Neural progenitor cell (in vitro differentiated cells): ENCODE results near the gene TMEM106C. TPM values are rescaled to one million over a fixed set of nuclear protein-coding genes. Genes with fewer than 3 reads are reported as not detected.

Source experiments
- DNase-seq: peaks from one replicate; pipeline ENCODE4 v3.0.0-alpha.2; 2016; ENCODE audit warnings: low spot score
- H2AFZ ChIP-seq: fragments of 200-600 bp; sonication (generic); replicated peaks from 2 replicates; pipeline ENCODE4 v1.6.1; 2016; ENCODE audit warnings: antibody characterized with exemption
- H3F3A ChIP-seq: fragments of 200-600 bp; sonication (generic); 2 replicates; pipeline ENCODE4 v1.6.1; 2016; ENCODE audit warnings: antibody characterized with exemption, low read depth
- H3K27ac ChIP-seq: fragments of 200-600 bp; sonication (generic); 2 replicates; pipeline ENCODE4 v1.5.1; 2016; ENCODE audit warnings: mild to moderate bottlenecking
- H3K27me3 ChIP-seq: fragments of 200-600 bp; sonication (generic); 2 replicates; pipeline ENCODE4 v1.6.1; 2016; ENCODE audit warnings: mild to moderate bottlenecking, moderate library complexity
- H3K36me3 ChIP-seq: fragments of 200-600 bp; sonication (generic); 2 replicates; pipeline ENCODE4 v1.5.1; 2016
- H3K4me1 ChIP-seq: fragments of 200-600 bp; sonication (generic); 2 replicates; pipeline ENCODE4 v1.6.1; 2016; ENCODE audit warnings: mixed run types
- H3K4me2 ChIP-seq: fragments of 200-600 bp; sonication (generic); 2 replicates; pipeline ENCODE4 v1.6.1; 2016
- H3K4me3 ChIP-seq: fragments of 200-600 bp; sonication (generic); 2 replicates; pipeline ENCODE4 v1.5.1; 2016
- H3K79me2 ChIP-seq: fragments of 200-600 bp; sonication (generic); 2 replicates; pipeline ENCODE4 v1.6.1; 2016; ENCODE audit warnings: low read depth
- H3K9ac ChIP-seq: fragments of 200-600 bp; sonication (generic); 2 replicates; pipeline ENCODE4 v1.6.1; 2016
- H3K9me3 ChIP-seq: fragments of 200-600 bp; sonication (generic); 2 replicates; pipeline ENCODE4 v1.5.1; 2016; ENCODE audit warnings: low read depth
- H4K20me1 ChIP-seq: fragments of 200-600 bp; sonication (generic); 2 replicates; pipeline ENCODE4 v1.6.1; 2016; ENCODE audit warnings: low read depth
- H3K27ac Mint-ChIP-seq: 3 replicates; pipeline ENCODE4 v1.8.0; 2021; ENCODE audit warnings: mixed read lengths
- H3K27me3 Mint-ChIP-seq: 2 replicates; pipeline ENCODE4 v1.8.0; 2022; ENCODE audit warnings: low read depth, mild to moderate bottlenecking, inconsistent platforms, moderate library complexity, mixed read lengths; ENCODE audit not compliant: insufficient read depth
- H3K36me3 Mint-ChIP-seq: 3 replicates; pipeline ENCODE4 v1.8.0; 2021; ENCODE audit warnings: mixed read lengths
- H3K4me1 Mint-ChIP-seq: 3 replicates; pipeline ENCODE4 v1.8.0; 2021; ENCODE audit warnings: mixed read lengths
- H3K4me3 Mint-ChIP-seq: 3 replicates; pipeline ENCODE4 v1.8.0; 2021; ENCODE audit warnings: mild to moderate bottlenecking, moderate library complexity, mixed read lengths
- H3K9me3 Mint-ChIP-seq: 3 replicates; pipeline ENCODE4 v1.8.0; 2020; ENCODE audit warnings: mixed read lengths
- CTCF ChIP-seq: fragments of 200-600 bp; sonication (generic); IDR thresholded peaks from 2 replicates; pipeline ENCODE4 v1.5.1; 2017; ENCODE audit warnings: antibody characterized with exemption, mild to moderate bottlenecking
- EZH2 ChIP-seq: fragments of 200-600 bp; sonication (generic); IDR thresholded peaks from 2 replicates; pipeline ENCODE4 v1.6.1; 2017; ENCODE audit warnings: antibody characterized with exemption, mild to moderate bottlenecking, moderate library complexity
- EZH2phosphoT487 ChIP-seq: fragments of 200-600 bp; sonication (generic); IDR thresholded peaks from 2 replicates; pipeline ENCODE4 v1.6.1; 2017; ENCODE audit warnings: antibody characterized with exemption
- total RNA-seq: library from RNA; depleted of rRNA; stranded (reverse); fragments of >200 nt; gene quantifications from 2 replicates; pipeline ENCODE4 v1.2.3, GENCODE V29; 2015; ENCODE audit warnings: low replicate concordance

Gene TMEM106C
- total RNA-seq, 1 donor from 2014 or later, result 87.5 TPM

- H4K20me1 ChIP-seq, result no peaks in the 10 kb centered on the region
- Mint-ChIP-seq H3K4me1 (no peaks in the 10 kb centered on the region), H3K27me3 (peaks cover 3% of the 10 kb centered on the region), H3K4me3 (no peak overlapping the region), H3K27ac (no peak overlapping the region), H3K9me3 (no peaks in the 10 kb centered on the region), H3K36me3 (peaks cover 33% of the 10 kb centered on the region)
- H2AFZ ChIP-seq, result no peak overlapping the region
- no peaks in the 10 kb centered on the region for H3K27me3 ChIP-seq
- H3K79me2 ChIP-seq, result no peaks in the 10 kb centered on the region
- H3K4me2 ChIP-seq, result no peak overlapping the region
- H3F3A ChIP-seq, result no peaks in the 10 kb centered on the region
- no peak overlapping the region for H3K9ac ChIP-seq
- TF ChIP-seq EZH2phosphoT487 (no peak), EZH2 (no peak), CTCF (no peak)
- H3K4me1 ChIP-seq, result no peaks in the 10 kb centered on the region
- H3K27ac ChIP-seq, result no peak overlapping the region
- no peak overlapping the region for H3K4me3 ChIP-seq
- no peaks in the 10 kb centered on the region for H3K36me3 ChIP-seq
- no peak for DNase-seq
- no peaks in the 10 kb centered on the region for H3K9me3 ChIP-seq
Observed at GRCh38 chr12:47977772-47978597, 14.6 kb downstream of the TMEM106C start.

- no peaks in the 10 kb centered on the region for H3K9me3 Mint-ChIP-seq
- H3K9me3 ChIP-seq, result no peaks in the 10 kb centered on the region
- peaks cover 32% of the 10 kb centered on the region for H3K36me3 Mint-ChIP-seq
- H3K4me3 ChIP-seq, result no peak overlapping the region
- H3K27me3 Mint-ChIP-seq, result peaks cover 3% of the 10 kb centered on the region
- no peak overlapping the region for H3K4me2 ChIP-seq
- no peak overlapping the region for H3K9ac ChIP-seq
- H3K4me1 ChIP-seq, result no peaks in the 10 kb centered on the region
- no peaks in the 10 kb centered on the region for H4K20me1 ChIP-seq
- no peaks in the 10 kb centered on the region for H3F3A ChIP-seq
- no peaks in the 10 kb centered on the region for H3K79me2 ChIP-seq
- DNase-seq, result no peak
- H3K27ac ChIP-seq, result no peak overlapping the region
- no peaks in the 10 kb centered on the region for H3K4me1 Mint-ChIP-seq
- H3K27ac Mint-ChIP-seq, result no peak overlapping the region
- no peak overlapping the region for H2AFZ ChIP-seq
- TF ChIP-seq EZH2phosphoT487, result no peak
- no peak for TF ChIP-seq EZH2
- no peak for TF ChIP-seq CTCF
- H3K27me3 ChIP-seq, result no peaks in the 10 kb centered on the region
- H3K36me3 ChIP-seq, result no peaks in the 10 kb centered on the region
- H3K4me3 Mint-ChIP-seq, result no peak overlapping the region
Observed at GRCh38 chr12:47978598-47978873, 15.1 kb downstream of the TMEM106C start.

GRCh38 chr12:47979166-47979565 is 15.8 kb downstream of the TMEM106C start:
- no peak for TF ChIP-seq EZH2
- TF ChIP-seq CTCF, result no peak
- no peak for TF ChIP-seq EZH2phosphoT487
- no peaks in the 10 kb centered on the region for H3K36me3 ChIP-seq
- H3K9ac ChIP-seq, result no peak overlapping the region
- no peaks in the 10 kb centered on the region for H3K4me1 ChIP-seq
- DNase-seq, result no peak
- H3K79me2 ChIP-seq, result no peaks in the 10 kb centered on the region
- no peak overlapping the region for H3K27ac ChIP-seq
- H3K4me3 ChIP-seq, result no peak overlapping the region
- Mint-ChIP-seq H3K27ac (no peak overlapping the region), H3K36me3 (peaks cover 29% of the 10 kb centered on the region), H3K4me3 (peak overlapping the region; percentile 17), H3K4me1 (no peaks in the 10 kb centered on the region), H3K9me3 (no peaks in the 10 kb centered on the region), H3K27me3 (peaks cover 3% of the 10 kb centered on the region)
- no peaks in the 10 kb centered on the region for H4K20me1 ChIP-seq
- no peaks in the 10 kb centered on the region for H3F3A ChIP-seq
- H2AFZ ChIP-seq, result no peak overlapping the region
- no peaks in the 10 kb centered on the region for H3K27me3 ChIP-seq
- no peaks in the 10 kb centered on the region for H3K9me3 ChIP-seq
- H3K4me2 ChIP-seq, result no peak overlapping the region
